Small intestine (tissue), 7 donors: ENCODE results near the gene B3GNT7. TPM values are rescaled to one million over a fixed set of nuclear protein-coding genes. Genes with fewer than 3 reads are reported as not detected.

ENCODE experiments used
- DNase-seq, 2 donors: peaks; one replicate each; pipeline versions ENCODE4 v3.0.0 to v3.0.0-alpha.2; 2013
- FAIRE-seq: peaks from 2 replicates; lab custom pipeline; 2012; peaks lifted over from hg19 to GRCh38; lab: Jason Lieb, UNC
- H3K27ac ChIP-seq, 3 donors: one replicate each; pipeline ENCODE4 v1.5.1; 2013; ENCODE audit warnings: low read length in 2 of 3, mild to moderate bottlenecking in 2 of 3, control low read depth in 1 of 3, inconsistent platforms in 1 of 3, low read depth in 1 of 3, moderate library complexity in 1 of 3
- H3K27me3 ChIP-seq, 3 donors: one replicate each; pipeline ENCODE4 v1.6.1; 2013; ENCODE audit warnings: low read length in 3 of 3, inconsistent platforms in 1 of 3; ENCODE audit not compliant: control insufficient read depth in 3 of 3, insufficient read depth in 3 of 3
- H3K36me3 ChIP-seq, 3 donors: one replicate each; pipeline ENCODE4 v1.6.1; 2013; ENCODE audit warnings: low read length in 3 of 3, inconsistent platforms in 1 of 3, low read depth in 1 of 3, mild to moderate bottlenecking in 1 of 3, moderate library complexity in 1 of 3; ENCODE audit not compliant: control insufficient read depth in 3 of 3, insufficient read depth in 2 of 3
- H3K4me1 ChIP-seq, 3 donors: one replicate each; pipeline ENCODE4 v1.6.1; 2013; ENCODE audit warnings: low read length in 2 of 3, inconsistent platforms in 1 of 3, low read depth in 1 of 3, mild to moderate bottlenecking in 1 of 3, moderate library complexity in 1 of 3; ENCODE audit not compliant: control insufficient read depth in 3 of 3, insufficient read depth in 2 of 3
- H3K4me3 ChIP-seq, 3 donors: one replicate each; pipeline ENCODE4 v1.5.1; 2013; ENCODE audit warnings: low read length in 3 of 3, control low read depth in 1 of 3, inconsistent platforms in 1 of 3, low read depth in 1 of 3, mild to moderate bottlenecking in 1 of 3, moderate library complexity in 1 of 3
- H3K9me3 ChIP-seq, 2 donors: one replicate each; pipeline ENCODE4 v1.6.1; 2013; ENCODE audit warnings: low read depth in 1 of 2, low read length in 1 of 2; ENCODE audit not compliant: control insufficient read depth in 2 of 2, insufficient read depth in 1 of 2
- WGBS, 3 donors: extraction: QIAGEN DNeasy Blood & Tissue Kit; methylation state at CpG; one replicate each; pipeline ENCODE4 v1.1.7; 2013; 5-methylcytosine and 5-hydroxymethylcytosine counted together
- polyA plus RNA-seq, 4 donors: library from polyadenylated mRNA; stranded (reverse) in 3 of 4; unstranded in 1 of 4; fragments of 200-250 nt in 3 of 4; fragments of 120-200 nt in 1 of 4; gene quantifications; one replicate each; pipeline versions ENCODE4 v1.2.1 to v1.2.3, GENCODE V29; 2013
- donor health status: healthy with polysubstance abuse.
- donor health status: control.
- donor health status: control.
- donor health status: Bipolar disorder and iron deficiency.
- donor health status: healthy.

Gene B3GNT7
- polyA plus RNA-seq, 4 donors, result 13.8 to 44.6 (median 18.3) TPM

DNA sequence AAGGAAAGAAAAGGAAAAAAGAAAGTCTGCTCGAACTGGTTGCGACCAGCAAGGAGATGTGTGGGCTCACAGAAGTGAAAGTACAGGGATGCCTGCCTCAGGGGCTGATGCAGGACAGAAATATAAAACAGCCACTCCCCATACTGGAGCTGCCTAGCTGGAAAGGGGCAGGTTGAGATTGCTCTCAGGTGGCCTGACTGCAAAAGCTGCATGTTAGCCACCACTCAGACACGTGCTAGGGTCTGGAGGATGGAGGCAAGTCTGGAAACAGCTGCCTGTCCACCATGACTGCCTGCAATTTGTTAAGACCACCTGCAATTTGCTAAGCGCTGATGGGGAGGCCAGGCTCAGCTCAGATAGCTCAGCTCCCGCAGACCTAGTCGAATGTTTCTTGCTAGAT is 17.9 kb downstream of the B3GNT7 start:
- peaks cover 0 to 60% (median 5%) of the 10 kb centered on the region in 3 donors for H3K4me1 ChIP-seq
- H3K27me3 ChIP-seq, result no peaks in the 10 kb centered on the region
- WGBS, 3 donors, result 44 to 65% (median 46%) methylated on average over 6 of the region's 6 CpGs
- H3K36me3 ChIP-seq, result peaks cover 0 to 5% (median 0%) of the 10 kb centered on the region in 3 donors
- peak overlapping the region; percentile 84 to 91 (median 86) for H3K27ac ChIP-seq
- peaks cover 2 to 18% of the 10 kb centered on the region in 2 donors for H3K9me3 ChIP-seq
- H3K4me3 ChIP-seq, result no peak overlapping the region
- DNase-seq, result peak; percentile 67 to 71
- no peak for FAIRE-seq

DNA sequence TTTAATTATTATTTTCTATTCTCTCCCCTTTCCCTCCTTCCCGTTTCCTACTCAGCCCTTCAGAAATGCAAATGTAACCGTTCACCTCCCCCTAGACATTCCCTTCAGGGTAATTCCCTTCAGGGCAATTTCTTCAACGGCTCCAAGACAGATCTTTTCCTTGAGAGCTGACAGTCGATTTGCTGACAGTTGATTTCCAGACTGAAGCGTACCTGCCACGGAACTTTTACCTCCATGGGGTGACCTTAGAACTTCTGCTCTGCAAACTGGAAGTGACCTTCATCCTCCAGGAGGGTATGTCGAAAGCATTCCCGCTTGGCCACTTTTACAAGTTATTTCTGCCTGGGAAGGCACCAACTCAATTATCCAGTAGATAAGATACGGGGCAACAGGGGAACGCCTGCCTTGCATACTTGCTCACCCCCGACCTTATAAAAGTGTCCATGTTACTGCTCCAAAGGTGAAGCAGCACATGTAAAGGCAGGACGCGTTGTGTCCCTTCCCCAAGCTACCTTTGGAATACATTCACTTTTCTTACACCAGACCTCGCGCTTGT is 18.5 kb downstream of the B3GNT7 start:
- H3K27ac ChIP-seq, result peak overlapping the region; percentile 68 to 86 (median 84)
- peaks cover 0 to 60% (median 5%) of the 10 kb centered on the region in 3 donors for H3K4me1 ChIP-seq
- peaks cover 2 to 13% of the 10 kb centered on the region in 2 donors for H3K9me3 ChIP-seq
- no peaks in the 10 kb centered on the region for H3K27me3 ChIP-seq
- H3K4me3 ChIP-seq, result peak overlapping the region in 1 of 3 donors; percentile 20
- 12 to 55% (median 39%) methylated on average over 15 of the region's 15 CpGs for WGBS, 3 donors
- peak; percentile 94 to 95 for DNase-seq
- peaks cover 0 to 5% (median 0%) of the 10 kb centered on the region in 3 donors for H3K36me3 ChIP-seq
- no peak for FAIRE-seq

DNA sequence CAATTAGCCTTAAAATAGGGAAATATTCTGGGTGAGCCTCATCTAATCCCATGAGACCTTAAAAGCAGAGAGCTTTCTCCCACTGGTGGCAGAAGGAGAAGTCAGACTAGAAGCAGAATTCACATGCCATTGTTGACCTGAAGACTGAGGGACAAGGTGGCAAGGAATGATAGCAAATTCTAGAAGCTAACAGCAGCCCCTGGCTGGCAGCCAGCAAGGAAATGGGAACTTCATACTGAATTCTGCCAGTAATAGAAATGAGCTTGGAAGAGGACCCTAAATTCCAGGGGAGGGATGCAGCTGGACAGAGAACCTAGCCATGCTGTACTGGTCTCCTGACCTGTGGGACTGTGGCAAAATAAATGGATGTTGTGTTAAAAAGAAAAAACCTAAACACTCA is 19.5 kb downstream of the B3GNT7 start:
- FAIRE-seq (no peak), DNase-seq (peak in 1 of 2 donors; percentile 40)
- Histone ChIP-seq H3K27me3 (no peaks in the 10 kb centered on the region), H3K4me3 (peak overlapping the region in 1 of 3 donors; percentile 20), H3K27ac (peak overlapping the region; percentile 50 to 86 (median 64)), H3K9me3 (peaks cover 2 to 12% of the 10 kb centered on the region in 2 donors), H3K4me1 (peaks cover 0 to 55% (median 5%) of the 10 kb centered on the region in 3 donors), H3K36me3 (peaks cover 0 to 8% (median 0%) of the 10 kb centered on the region in 3 donors)

DNA sequence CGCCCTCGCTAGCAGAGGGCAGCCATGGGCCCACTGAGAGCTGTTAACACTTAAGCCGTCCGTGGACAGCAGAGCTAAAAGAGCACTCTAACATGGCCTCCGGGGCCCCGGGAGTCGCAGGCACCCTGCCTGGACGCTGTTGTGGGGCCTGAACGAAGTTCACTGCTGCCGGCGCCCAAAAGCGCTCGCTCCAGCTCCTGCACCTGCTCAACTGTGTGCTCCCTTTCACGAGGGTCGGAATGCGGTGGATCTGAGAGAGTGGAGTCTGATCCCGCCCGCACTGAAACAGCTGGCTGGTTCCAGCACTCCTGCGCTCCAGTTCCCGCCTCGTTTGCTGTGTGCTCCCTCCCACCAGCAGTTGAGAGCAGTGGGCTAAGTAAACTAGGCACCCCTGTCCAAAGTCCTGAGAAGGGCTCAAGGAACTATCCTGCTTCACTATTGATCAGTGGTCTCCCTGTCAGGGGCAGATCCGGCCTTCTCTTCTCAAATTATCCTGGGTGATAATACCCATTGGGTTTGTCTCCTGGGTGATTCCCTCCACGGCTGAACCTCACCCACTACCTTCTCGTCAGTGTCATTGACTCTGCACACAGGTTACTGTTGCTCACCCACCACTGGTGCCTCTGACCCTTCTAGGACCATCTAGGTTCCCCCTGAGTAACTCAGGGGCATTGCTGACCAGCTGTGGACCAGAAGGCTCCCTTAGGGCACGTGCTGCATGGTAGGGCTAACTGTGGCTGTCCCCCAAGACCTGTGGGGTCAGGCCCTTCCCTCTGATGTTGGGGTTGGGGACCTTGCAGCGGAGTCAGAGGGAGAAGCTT is 23.5 kb downstream of the B3GNT7 start:
- no peaks in the 10 kb centered on the region for H3K9me3 ChIP-seq
- 35 to 67% (median 40%) methylated on average over 26 of the region's 26 CpGs for WGBS, 3 donors
- DNase-seq (peak; percentile 38 to 50), FAIRE-seq (no peak)
- H3K27me3 ChIP-seq, result no peaks in the 10 kb centered on the region
- H3K4me3 ChIP-seq, result no peak overlapping the region
- peaks cover 0 to 27% (median 0%) of the 10 kb centered on the region in 3 donors for H3K4me1 ChIP-seq
- H3K36me3 ChIP-seq, result peaks cover 0 to 8% (median 0%) of the 10 kb centered on the region in 3 donors
- H3K27ac ChIP-seq, result no peak overlapping the region

DNA sequence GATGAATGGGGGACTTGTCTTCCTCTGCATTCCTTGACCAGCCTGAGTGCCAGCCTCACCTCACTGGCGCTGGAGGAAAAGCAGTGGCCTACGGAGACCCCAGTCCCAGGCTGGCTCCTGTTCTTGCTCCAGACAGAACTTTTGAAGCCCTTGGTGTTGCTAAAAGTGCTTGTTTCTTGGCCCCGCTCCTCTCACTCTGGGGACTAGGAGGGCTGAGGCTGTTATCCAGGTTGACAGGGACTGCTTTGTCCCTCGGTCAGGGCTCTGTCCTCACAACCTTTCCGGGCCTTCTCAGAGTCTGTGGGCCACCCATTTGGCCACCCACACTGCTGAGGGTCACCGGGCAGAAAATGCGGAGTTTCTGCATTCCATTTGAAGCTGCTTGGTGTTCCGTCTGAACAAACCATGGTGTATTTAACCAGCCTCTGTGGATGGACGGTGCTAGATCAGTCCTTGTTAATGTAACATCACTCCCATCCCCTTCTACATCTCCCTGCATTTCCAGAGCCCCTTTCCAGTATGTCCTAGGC is 25.6 kb downstream of the B3GNT7 start:
- H3K36me3 ChIP-seq, result peaks cover 0 to 8% (median 0%) of the 10 kb centered on the region in 3 donors
- 84 to 92% (median 86%) methylated on average over 9 of the region's 9 CpGs for WGBS, 3 donors
- DNase-seq (no peak), FAIRE-seq (no peak)
- no peaks in the 10 kb centered on the region for H3K9me3 ChIP-seq
- peaks cover 0 to 17% (median 2%) of the 10 kb centered on the region in 3 donors for H3K4me1 ChIP-seq
- no peak overlapping the region for H3K27ac ChIP-seq
- H3K4me3 ChIP-seq, result no peak overlapping the region
- no peaks in the 10 kb centered on the region for H3K27me3 ChIP-seq

DNA sequence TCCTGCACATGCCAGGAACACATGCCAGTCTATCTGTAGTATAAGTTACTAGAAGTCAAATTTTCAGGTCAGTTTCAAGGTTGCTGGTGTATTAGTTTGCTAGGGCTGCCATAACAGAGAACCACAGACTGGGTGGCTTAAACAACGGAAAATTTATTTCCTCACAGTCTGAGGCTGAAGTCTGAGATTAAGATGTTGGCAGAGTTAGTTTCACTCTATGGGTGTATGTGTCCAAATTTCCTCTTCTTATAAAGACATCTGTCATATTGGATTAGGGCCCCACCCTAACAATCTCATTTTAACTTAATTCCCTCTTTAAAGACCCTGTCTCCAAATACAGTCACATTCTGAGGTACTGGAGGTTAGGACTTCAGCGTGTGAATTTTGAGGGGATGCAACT is 26.5 kb downstream of the B3GNT7 start:
- Histone ChIP-seq H3K36me3 (peaks cover 0 to 5% (median 0%) of the 10 kb centered on the region in 3 donors), H3K4me1 (peaks cover 0 to 17% (median 2%) of the 10 kb centered on the region in 3 donors), H3K4me3 (no peak overlapping the region), H3K27ac (no peak overlapping the region), H3K27me3 (no peaks in the 10 kb centered on the region), H3K9me3 (no peaks in the 10 kb centered on the region)
- 77 to 86% (median 82%) methylated on average over 2 of the region's 2 CpGs for WGBS, 3 donors
- FAIRE-seq, result no peak
- no peak for DNase-seq

DNA sequence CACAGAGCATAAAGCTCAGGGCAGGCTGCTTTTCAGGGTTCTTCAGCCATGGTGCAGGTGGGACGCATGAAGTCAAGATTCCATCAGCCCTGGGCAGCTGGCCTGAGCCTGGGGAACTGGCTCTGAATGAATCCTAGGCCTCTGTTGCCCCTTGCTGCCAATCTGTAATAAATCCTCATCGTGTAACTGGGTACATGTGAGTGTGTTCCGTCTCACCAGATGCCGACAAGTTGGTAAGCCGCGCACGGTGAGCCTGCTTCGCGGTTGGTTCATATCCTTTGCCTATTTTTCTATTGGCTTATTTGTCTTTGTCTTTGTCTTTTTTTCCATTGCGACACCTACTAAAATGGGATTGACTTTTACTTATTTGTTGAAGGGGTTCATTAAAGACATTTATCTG is 27.7 kb downstream of the B3GNT7 start:
- H3K4me1 ChIP-seq, result peaks cover 0 to 17% (median 2%) of the 10 kb centered on the region in 3 donors
- WGBS, 3 donors, result 90 to 96% (median 91%) methylated on average over 10 of the region's 10 CpGs
- no peak for FAIRE-seq
- no peak overlapping the region for H3K27ac ChIP-seq
- H3K36me3 ChIP-seq, result peaks cover 0 to 3% (median 0%) of the 10 kb centered on the region in 3 donors
- no peak overlapping the region for H3K4me3 ChIP-seq
- H3K27me3 ChIP-seq, result no peaks in the 10 kb centered on the region
- no peak for DNase-seq
- no peaks in the 10 kb centered on the region for H3K9me3 ChIP-seq

DNA sequence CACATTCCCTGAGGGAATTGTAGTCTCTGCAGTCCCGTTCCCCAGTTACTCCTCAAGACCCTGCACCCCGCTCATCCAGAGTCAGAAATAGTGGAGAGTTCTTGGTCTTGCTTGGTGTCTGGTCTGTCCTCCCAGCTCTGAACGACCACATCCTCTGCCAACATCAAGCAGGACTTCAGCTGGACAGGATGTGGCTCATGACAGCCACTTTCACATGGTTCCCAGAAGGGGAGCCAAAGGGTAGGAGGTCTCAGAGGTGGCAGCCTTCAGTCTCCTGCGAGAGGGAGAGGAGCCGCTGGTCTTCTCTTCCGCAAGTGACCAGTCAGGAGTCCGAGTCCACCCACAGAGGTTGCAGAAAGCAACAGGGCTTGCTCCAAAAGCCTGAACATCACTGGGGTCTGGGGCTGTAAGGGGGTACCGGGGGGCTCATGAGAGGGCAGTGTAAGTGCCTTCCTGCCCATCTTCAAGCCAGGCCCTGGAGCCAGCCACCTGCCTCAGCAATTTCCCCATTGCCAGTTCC is 29.8 kb downstream of the B3GNT7 start:
- H3K9me3 ChIP-seq, result peaks cover 2 to 7% of the 10 kb centered on the region in 2 donors
- 60 to 67% (median 61%) methylated on average over 8 of the region's 8 CpGs for WGBS, 3 donors
- FAIRE-seq (no peak), DNase-seq (no peak)
- H3K36me3 ChIP-seq, result no peaks in the 10 kb centered on the region
- H3K27me3 ChIP-seq, result no peaks in the 10 kb centered on the region
- H3K4me1 ChIP-seq, result peaks cover 0 to 7% (median 2%) of the 10 kb centered on the region in 3 donors
- no peak overlapping the region for H3K27ac ChIP-seq
- no peak overlapping the region for H3K4me3 ChIP-seq
